ENCODE measurements around the gene TENT5C.

TENT5C gene

GRCh38 chr1:117594261-117594990, 11.4 kb upstream of the TENT5C start:
- DNase-seq: no peak

DNA sequence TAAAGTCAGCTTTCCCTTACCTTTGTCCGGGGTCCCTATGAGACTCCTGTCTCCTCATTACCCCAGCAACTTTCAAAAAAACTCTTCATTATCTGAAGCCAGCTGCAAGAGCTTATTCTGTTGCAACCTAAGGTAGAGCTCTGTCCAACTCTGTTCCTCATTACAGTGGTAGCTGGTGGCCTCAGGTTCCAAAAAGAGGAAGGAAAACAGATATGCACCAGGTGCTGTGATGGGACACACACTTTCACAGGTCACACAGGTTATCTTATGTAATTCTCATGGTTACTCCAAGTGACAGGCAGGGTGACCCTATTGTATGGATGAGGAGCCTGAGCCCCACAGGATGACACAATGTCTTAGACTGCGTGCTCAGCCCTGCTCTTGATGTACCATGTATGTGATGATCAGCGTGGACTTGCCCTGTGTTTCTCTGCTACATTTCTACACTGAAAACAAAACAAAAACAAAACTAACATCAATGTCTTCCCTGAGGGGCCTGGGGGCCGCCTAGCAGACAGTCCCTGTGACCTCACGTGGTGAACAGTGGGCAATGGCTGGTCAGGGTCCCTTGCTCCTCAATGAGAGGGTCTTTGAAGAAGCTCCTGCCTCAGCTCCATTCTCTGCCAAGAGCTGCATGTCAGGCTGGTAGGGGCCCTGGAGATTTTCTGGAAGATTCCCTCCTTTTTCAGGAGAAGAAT, 9.7 kb upstream of the TENT5C start:
- DNase-seq: no peak

GRCh38 chr1:117598489-117598888, 7.4 kb upstream of the TENT5C start:
- DNase-seq: no peak

DNA sequence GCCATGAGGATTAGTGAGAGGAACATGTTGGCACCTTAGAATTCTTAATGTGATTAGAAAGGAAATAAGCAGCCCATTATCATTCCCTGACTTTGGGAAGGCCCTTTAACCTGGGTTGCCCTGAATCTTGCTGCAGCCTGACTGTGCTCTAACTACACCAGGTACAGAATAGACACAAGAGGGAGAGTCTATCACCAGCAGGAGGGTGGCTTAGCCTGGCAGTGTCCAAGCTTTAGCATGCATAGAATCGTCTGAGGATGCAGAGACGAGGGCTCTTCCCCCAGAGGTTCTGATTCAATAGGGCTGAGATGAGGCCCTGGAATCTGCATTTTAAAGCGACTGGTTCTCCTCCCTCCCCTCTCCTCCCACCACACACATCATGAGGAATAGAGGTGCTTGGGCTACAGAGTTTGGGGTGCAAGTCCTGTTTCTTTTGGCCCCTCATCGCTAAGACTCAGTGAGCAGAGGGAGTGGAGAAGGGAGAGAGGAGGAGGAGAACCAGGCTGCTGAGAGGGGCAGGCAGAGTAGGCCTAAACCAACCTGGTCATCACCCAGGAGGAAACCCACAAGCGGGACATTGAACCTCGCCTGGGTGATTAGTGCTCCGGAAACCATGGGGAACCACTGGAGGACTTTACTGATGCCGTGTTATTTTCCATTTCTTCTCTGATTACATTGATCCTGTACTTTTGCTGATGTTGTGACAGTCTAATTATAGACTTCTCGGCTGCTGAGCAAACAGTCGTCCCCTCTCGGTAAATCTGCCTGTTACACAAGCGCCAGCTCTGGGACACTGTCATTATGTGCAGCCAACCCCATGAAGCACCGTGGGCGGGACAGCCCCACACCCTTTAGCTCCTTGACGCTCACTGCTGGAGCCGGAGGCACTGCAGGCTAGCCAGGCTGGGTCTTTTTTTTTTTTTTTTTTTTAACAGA, 6.3 kb upstream of the TENT5C start:
- no peak for DNase-seq

DNA sequence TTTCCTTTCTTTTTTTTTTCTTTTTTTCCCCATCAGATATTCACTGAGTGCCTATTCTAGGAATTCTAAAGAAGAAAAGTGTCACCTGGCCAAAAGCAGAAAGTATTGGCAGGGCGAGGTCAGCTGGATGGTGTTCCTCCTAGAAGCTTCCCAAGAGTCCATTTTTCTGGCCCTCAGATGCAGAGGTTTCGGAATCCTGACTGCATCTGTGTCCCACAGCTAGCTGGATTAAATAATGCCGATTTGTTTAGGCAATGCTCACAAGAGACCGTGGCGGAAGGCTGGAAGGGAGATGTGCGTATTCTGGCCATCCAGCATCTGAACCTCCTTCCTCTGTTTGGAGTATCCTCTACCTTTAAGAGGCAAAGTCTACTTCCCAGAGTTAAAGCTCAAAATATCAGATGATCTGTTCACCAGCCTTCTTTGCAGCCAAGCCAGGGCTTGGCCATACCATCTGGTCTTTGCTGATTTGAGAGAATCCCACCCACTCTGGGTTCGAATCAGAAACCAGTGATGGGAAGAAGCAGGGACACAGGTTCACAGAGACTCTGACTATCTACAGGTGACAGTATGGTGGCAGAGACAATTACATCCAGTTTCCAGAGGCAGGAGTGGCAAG, 5.4 kb upstream of the TENT5C start:
- no peak for DNase-seq

- no peak for DNase-seq
These were observed 4.9 kb upstream of the TENT5C start for GRCh38 chr1:117600966-117601365.

DNA sequence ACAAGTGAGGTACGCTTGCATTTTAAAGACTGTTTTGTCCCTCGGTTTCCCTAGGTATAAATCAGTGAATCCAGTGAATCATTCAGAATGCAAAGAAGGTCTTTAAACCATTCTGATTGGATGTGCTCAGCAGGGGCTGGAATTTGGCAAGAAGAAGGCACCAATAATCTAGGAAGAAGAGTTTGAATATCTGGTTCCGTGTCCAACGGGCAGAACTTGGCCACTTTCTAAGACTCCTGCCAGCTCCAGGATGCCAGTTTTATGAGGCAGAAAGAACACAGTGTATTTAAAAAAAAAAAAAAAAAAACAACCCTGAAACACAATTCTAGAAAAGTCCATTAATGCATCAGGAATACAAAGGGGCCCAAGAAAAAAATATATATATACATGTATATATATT, 3.0 kb upstream of the TENT5C start:
- DNase-seq: no peak

DNA sequence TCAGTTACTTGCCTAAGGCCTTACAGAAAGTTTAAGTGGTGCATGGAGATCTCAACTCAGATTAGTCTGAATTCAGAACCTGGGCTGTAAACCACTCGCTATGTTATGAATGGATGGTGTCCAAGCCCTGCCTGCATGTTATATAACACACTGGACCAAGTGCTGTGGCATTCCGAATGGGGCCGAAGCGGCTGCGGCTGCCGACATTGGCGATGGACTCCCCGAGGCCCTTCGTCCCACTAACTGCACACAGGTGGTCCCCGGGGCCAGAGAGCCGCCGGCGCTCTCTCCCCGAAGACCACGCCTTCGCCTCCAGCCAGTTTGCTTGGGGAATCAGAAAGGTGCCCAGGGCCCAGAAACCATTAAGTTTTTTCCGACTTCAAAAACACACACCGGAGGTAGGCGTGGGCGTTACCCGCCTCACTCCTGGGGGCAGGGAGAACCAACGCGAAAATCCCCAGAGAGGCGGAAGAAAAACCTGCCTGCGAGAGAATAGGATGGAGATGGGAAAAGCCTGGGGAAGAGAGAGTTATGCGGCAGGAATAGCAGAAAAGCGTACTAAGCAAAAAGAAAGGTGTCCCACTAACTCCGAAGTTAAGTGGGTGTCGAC, 579 bp upstream of the TENT5C start:
- DNase-seq: peak; percentile 66

DNA sequence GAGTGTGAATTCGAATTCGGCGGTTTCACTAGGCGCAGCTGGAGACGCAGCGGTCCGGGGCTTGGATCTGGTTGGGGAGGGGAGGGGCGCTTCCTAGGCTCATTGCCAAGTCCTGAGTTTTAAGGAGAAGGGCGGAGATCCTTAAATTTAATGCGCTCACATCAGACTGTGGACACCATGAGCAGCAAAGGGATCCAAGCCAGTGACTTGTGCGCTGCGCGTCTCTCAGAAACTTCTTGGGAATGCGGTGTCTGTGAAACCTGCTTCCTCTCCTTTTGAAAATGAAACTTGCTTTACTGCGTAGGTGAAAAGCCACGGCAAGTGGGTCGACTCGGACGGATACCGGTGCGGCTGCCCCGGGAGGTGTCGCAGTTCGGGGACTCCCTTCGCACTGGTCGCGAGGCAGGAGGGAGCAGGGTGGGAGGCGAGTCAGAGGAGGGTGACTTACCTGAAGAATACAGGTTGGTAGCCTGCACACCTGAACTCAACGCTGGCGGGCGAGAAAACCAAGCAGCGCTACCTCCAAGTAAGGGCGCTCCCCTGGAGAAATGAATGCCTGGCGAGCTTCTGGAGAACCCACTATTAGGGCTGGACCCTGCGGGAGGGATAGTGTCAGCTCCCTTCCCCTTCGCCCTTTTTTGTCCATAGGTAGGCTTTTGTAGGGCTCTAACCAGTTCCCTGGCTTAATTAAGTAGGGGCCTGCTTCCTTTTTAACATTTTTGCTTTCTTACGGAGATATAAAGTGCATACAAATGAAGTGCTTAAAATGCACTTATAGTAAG, 992 bp downstream of the TENT5C start:
- DNase-seq: peak; percentile 38

GRCh38 chr1:117607471-117607870, 1.6 kb downstream of the TENT5C start:
- DNase-seq: peak; percentile 4

GRCh38 chr1:117608115-117608615, 2.3 kb downstream of the TENT5C start:
- no peak for DNase-seq

DNA sequence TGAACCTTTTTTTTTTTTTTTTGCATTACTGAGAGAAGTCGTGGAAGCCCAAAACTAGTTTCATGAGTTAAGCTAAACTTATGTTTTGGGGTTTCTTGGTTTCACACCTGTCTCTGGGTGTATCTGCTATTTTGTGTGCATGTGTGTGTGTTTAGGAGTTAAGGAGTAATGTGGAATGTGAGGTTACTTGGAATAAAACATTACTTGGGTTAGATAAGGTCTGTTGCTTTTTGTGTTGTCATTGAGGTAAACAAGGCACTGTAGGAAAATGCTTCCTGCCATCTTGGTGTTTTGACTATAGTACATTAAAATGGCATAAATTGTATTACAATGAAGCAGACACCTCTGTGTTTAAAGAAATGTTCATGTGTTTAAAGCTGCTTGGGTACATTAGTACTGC, 2.9 kb downstream of the TENT5C start:
- DNase-seq: no peak

DNA sequence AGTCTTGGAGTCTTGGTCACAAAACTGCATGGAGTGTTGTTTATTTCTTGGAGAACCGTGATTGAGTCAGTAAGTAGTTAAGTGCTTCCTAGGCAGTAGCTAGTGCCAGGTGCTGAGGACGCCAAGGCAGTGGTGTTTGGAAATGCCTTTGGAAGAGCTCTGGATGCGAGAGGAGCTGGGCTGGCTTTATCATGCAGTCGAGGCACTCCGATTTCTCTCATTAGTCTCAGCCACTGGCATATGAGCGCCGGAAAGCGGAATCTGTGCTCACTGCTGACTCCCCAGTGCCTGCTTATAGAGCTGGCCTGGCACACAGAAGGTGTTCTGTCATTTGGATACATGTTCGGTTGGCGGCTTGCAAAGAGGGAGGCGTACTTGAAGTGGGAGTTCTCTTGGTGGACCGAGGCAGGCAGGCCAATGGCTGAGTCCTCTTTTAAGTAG, 3.6 kb downstream of the TENT5C start:
- DNase-seq: no peak

- no peak for DNase-seq
These were observed 4.2 kb downstream of the TENT5C start for GRCh38 chr1:117610036-117610435.

GRCh38 chr1:117611121-117611601, 5.3 kb downstream of the TENT5C start:
- peak; percentile 33 for DNase-seq

DNA sequence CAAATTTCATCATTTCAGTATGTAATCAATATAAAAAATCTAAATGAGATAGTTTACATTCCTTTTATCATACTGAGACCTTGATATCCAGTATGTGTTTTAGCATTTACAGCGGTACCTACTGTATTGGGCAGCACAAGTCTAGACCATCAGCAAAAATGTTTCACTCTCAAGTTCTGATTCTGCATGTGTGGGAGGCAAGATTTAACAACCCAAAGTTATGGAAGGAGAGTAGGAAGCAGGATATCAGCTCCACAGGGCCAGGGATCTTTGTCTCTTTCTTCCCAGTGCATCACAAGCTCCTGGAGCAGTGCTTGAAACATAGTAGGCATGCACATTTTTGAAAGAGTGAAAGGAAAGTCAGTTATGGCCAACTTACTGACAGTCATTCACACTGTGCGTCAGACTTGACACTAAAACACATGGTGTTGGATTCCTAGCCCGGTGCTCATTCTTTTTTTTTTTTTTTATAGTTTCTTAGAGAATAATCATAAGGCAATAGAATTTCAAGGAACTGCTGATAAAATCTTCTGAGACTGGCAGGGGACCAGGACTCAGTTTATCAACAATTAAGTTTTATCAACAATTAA, 6.1 kb downstream of the TENT5C start:
- no peak for DNase-seq

- DNase-seq: peak; percentile 39
These were observed 6.8 kb downstream of the TENT5C start for GRCh38 chr1:117612517-117613248.

- peak; percentile 17 for DNase-seq
These were observed 7.6 kb downstream of the TENT5C start for GRCh38 chr1:117613249-117613968.

- DNase-seq: no peak
These were observed 8.3 kb downstream of the TENT5C start for GRCh38 chr1:117613969-117614729.
